SHP77 treated with DMSO at 0.1 percent for 48 hours (cell line): ENCODE data around the gene MYO5A.

ENCODE experiments used
- DNase-seq: peaks from one replicate; lab custom pipeline; 2025; lab: John Stamatoyannopoulos, UW

Gene MYO5A

DNA sequence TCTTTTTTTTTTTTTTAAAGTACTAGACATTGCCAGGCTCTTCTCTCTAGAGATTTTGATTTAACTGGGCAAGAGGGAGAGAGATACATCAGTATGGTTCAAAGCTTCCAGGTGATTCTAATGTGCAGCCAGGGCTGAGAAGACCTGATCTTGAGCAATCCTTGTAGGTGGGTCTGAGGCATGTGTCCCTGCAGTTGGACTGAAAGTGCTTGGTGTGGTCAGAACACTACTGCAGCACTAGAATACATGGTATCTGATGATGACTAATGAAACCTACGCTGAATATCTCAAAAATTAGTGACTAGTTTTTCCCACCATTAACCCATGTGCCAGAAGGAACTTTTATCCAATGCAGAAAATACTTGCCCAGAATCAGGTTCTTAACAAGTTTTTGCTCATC, 198.7 kb downstream of the MYO5A start:
- no peak for DNase-seq

DNA sequence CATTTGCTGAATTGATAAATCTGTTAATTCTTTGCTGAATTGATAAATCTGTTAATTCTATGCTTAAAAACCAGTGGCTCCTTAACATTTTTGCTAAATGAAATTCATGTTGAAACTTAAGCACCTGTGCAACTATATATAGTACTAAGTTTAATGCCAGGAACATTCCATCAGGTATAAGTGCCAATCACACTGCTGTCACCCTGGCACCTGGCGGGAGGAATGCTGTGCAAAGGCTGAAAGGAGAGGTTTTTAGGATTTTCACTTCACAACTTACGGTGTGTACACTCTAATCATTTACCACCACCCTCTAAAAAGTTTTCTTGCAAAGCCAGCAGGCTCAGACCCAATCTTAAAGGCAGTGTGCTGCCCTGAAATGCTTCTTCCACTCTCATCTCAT, 199.5 kb downstream of the MYO5A start:
- no peak for DNase-seq

DNA sequence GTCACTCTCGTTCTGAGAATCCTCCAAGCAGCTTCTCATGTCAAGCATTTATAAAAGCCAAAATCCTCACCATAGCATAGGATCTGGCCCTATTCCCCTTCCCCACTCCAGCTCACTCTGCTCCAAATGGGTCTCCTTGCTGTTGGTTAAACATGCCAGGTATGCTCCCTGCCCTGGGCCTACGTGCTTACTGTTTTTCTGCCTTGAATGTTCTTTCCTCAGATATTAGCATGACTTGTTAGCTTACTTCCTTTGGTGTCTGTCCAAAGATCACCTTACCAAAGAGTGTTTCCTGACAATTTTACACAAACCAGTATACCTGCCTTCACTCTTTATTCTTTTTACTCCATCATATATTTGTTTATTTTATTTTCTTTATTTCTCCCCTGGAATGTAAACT, 200.0 kb downstream of the MYO5A start:
- no peak for DNase-seq

DNA sequence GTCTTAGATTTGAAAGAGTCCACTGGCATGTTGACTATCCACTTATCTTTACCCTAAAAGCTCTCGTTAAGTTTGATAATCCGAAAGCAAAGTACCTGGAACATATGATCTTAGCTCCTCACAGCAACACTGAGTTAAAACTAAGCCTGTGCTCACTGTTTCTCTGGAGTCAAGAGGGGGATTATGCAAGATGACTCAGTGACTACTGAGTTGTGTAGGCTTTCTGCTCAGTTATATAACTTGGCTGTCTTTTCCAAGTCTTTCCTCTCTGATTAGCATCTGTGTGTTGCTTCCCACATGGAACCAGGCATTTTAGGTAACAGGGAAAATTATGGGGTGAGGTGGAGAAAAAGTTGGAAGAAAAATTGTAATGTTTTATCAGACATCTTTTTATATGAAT, 201.9 kb downstream of the MYO5A start:
- DNase-seq = no peak

DNA sequence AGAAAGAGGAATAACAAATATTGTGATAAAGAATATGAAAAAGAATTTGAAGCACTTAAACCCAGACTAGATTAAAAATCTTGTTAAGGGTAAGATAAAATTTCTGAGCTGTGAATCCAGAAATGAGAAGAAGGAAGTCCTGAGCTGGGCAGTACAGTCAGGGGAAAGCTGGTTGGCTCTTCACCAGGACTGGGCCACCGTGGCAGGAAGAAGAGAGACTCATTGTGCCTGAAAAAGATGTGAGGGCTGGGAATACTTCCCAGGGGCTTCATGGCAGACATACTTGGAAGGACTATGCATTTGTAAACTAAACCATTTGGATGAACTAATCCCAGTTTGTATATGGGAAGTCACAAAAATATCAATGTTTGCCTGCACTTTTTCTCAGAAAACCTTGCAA, 204.6 kb downstream of the MYO5A start:
- DNase-seq = no peak

DNA sequence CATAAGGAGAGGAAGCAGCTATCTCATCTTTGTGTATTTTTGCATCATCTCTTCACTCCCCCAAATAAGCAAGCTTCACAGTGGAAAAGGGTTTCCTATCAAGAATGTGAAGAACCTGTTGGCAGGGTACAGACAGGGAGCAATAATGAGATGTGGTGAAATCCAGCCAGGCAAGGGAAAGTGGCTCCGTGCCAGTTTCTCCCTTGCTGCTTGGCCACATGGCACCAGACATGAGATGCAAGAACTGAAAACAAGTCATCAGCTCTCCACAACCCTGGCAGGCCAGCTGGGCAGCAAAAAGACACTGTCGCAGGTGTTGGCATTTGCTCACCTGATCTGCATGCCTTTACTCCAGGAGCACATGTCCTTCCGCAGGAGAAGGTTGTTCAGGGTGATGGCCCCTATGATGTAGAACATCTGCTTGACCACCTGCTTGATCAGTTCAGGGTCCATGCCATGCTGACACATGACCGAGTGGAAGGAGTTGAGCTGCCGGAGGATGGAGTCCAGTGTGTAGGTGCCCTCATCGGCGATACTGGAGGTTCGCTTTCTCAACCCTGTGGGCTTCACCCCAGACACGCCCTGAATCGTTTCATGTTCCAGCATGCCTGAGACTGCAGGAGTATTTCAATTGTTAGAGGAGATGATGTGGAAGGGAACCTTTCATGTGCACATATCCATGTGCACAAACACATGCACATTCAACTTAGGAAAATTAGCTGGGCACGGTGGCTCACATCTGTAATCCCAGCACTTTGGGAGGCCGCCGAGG, 209.8 kb downstream of the MYO5A start:
- no peak for DNase-seq

DNA sequence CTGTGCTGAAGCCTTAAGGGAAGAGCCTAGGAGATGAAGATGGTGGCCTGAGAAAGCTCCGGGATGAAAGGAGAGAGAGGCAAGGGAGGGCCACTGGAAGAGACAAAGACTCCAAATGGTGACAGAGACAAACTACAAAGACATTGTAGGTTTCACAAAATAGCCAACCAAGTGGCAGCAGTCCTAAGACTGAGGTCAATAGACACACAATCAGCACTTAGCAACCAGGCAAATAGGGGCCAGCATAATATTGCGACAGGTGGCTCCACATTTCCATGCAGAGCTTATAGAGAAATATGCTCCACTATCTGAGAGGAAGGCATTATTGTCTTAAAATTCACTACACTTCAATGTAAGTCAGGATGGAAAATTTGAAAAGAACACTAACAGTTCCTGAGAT, 211.0 kb downstream of the MYO5A start:
- no peak for DNase-seq

DNA sequence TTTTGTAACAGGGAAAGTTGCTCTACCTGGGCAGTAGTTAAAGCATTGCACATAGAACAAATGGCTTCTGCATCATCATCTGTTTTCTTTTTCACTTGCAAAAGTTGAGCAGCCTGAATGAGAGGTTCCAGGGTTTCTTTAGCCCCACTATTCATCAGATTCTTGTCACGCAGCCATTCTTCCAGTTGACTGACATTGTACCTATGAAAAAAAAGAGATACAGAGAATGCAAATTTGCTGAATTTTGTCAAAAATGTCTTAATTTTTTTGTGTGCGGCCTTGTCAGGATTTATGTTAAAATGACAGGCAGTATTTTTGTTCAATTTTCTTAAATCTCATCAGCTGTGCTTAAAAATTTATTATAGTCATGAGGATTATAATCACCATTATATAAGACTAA, 211.7 kb downstream of the MYO5A start:
- no peak for DNase-seq

DNA sequence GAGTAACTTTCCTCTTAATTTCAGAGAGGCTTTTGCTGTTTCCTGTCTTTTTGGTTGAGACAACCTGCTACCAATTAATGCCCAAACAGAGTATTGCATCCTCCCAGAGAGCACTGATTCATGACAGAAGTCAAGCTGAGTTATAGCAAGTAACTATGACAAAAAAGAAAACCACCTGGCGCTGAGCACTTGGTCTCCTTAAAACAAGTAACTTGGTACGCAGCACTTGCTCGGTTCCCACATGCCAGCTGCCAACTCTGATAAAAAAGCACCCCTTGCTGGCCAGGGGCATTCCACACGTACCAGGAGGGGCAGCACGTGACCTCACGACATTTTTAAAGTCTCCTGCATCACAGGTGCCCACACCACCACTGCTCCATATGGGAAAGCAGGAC, 219.5 kb downstream of the MYO5A start:
- no peak for DNase-seq

DNA sequence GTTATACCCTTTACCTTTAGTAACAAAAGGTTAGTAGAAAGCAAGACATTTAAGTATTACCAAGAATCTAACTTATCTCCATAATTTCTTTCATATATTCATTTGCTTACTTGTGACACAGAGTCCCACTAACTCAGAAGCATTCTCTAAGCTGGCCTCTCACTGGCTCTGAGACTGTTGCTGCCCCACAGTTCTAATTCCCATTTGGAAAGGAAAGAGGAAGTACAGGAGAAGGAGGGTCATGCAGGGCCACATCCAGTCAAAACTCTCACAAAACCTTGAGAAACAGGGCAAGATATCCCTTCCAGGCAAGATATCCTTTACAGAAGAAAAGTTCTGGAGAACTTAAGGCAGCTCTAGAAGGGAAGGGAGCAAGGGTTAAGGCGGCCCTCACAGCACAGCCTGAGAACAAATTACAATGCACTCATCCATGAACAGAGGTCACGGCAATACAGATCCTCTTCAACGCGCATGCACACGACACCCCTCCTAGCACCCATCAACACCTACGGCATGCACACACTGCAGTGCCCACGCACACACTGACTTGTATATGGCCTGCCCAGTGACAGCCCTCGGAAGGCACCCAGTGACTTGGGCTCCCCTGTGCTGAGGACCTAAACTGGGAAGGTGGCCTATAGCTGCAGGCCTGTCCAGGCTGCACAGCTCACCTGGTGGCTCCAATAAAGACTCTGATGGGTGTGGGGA, 220.1 kb downstream of the MYO5A start:
- DNase-seq = no peak

DNA sequence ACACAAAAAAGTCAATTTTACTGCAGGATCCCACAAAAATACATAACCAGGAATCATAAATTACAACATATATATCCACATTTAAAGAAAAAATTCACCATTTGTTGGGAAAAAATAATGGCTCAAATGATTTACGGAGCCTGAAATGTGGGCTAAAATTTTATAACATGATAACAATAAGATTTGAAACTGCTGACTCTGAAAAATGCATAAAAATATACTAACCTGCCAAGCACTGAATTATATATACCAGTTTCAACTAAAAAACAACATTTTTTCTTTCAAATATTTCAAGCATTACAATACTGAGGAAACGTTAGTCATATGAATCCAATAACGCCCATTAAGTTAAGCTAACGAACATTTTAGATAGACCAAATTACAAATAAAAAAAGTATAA, 220.8 kb downstream of the MYO5A start:
- no peak for DNase-seq

DNA sequence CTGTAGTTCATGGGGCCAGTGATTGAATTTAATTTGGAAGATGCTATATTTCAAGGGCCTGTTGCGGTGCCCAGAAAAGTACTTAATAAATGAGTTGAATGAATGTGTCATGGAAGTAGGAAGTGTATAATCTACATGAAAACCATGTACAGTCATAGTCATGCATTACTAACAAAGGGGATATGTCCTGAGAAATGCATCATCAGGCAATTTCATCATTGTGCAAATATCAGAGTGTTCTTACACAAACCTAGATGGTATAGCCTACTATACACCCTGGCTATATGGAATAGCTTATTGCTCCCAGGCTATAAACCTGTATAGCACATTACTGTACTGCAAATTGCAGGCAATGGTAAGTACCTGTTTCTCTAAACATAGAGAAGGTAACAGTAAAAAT, 222.4 kb downstream of the MYO5A start:
- no peak for DNase-seq

DNA sequence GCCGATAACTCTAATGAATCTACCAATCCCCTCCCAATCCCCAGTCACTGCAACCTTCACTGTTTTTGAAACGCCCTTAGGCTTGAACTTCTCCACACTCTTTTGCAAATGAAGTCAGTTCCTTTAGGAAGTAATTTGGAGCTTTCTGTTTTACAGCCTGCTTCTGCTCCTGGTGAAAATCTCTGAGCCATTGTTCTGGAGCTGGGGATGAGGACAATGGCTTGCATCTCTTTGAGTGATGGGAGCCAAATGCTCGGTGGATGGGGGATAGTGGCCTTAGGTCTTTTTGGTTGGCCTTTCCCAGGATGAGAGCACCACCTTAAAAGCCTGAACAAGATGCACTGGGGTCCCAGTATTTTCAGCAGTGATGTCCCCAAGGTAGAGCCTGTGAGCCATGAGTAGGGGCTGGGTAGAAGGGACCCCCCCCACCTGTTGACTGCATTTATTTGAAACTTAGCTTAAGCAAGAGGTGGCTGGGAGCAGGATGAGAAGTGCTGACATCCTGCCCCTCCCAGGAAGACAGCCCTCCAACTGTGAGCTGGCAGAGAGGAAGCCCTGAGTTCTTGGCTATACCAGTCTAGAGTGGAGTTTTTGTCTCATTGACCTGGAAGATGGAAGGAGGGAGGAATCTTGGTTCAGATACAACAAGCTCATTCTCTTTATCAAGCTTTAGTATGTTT, 225.4 kb downstream of the MYO5A start:
- no peak for DNase-seq

DNA sequence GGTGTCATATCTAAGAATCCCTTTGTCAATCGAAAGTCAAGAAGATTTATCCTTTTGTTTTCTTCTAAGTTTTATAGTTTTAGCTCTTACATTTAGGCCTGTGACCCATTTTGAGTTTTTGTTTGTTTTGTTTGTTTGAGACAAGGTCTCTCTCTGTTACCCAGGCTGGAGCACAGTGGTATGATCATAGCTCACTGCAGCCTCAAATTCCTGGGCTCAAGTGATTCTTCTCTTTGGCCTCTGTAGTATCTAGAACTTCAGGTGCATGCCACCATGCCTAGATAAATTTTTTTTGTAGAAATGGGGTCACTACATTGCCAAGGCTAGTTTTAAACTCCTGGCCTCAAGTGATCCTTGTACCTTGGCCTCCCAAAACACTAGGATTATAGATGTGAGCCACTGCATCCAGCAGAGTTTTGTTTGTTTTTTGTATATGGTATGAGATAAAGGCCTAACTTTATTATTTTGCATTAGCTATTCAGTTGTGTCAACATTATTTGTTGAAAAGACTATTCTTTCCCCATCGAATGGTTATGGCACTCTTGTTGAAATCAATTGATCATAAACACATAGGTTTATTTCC, 227.3 kb downstream of the MYO5A start:
- no peak for DNase-seq

DNA sequence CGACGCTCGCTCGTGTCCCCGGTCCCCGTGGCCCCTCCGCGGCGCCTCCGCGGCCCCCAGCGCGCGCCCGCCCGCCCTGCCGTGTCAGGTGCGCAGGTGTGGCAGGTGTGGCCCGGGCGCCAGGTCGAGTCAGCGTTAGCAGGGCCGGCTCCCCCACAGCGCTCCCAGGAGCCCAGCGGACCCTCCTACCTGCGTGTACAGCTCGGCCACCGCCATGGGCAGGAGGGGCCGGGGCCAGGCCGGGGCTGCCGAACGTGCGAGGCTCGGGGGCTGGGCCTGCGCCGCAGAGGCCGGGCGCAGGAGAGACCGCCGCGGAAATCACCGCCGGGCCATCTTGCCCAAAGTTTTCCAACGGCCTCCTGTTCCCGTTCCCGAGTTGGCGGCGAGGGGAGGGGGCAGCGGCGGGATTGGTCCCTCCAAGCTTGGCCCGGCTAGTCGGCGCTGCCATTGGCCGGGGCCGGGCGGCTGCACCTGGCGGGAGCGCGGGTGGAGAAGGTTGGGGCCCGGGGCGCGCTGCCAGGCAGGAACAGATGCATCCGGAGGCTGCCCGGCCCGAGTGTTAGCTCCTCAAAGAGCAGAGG, 233.2 kb downstream of the MYO5A start, which contains the start of gene MYO5C:
Gene MYO5C (minus strand): TSS at position 384 of the 581 bp plus-strand sequence. CDS start 168 bp downstream, at position 216.
- DNase-seq = peak; percentile 70

DNA sequence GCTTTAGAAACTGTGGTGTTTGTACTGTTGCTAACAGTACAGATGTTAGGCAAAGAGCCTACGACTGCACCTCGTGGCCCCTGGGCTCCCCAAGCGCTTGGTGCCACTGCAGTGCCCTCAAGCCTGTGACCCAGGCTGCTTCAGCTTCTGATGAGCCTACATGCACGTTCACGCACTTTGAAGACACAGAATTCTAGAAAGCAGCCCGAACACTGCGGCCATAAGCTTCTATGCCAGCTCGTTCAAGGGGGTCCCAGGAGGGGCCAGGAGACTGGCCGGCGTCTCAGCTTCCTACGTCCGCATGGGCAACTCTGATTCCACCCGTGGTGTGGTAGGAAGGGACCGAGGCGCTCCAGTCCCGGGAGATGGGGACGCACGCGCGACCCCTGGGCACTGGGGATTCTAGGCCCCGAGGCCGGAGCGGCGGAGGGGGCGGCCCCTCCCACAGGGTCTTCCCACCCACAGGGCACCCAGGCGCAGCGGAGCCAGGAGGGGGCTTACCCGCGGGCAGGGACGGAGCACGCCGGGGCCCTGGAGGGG, 233.7 kb downstream of the MYO5A start:
- DNase-seq = no peak

DNA sequence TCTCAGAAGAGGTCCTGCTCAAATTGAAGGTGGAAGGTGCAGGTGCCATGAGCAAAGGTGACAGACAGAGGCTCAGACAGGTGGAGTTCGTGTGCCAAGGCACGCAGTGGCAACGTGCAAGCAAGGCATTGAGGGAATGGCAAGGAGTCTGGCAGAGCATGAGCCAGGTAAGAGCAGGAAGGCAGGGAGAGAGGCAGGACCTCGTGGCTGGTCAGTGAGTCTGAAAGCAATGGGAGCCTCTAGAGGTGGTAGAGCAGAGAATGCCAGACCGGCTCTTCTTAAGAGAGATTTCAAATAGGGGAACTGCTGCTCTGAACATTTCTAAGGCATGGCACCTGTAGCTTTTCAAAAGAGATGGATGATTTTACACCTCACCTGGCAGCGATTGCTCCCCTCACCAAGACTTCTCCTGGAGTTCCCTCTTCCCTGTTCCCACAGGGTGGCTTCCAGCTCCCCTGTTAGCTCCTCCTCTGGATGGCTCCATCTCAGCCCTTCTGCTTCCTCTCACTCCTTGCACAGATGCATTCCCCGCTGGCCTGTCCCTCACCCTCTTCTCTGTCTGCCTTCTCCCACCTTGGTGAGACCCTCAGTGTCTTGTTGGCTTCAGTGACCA, 235.8 kb downstream of the MYO5A start:
- no peak for DNase-seq

DNA sequence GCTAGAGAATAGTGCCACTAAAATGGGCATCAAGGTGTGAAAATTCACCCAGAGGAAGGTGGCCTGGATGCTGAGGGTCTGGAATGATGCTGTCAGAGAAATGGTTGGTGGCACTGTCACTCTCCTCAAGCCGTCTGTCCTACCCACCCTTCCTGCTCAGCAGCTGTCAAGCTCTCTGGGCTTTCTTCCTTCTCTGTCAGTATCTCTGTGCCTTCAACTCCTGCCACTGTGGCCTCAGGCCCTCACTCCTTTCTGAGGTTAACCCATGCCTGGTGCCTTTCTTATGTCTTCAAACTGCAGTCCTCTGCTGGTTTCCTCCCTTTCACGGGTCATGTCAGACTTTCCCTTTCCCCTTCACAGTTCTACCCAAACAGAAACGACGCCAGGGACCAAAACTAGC, 237.5 kb downstream of the MYO5A start:
- no peak for DNase-seq

DNA sequence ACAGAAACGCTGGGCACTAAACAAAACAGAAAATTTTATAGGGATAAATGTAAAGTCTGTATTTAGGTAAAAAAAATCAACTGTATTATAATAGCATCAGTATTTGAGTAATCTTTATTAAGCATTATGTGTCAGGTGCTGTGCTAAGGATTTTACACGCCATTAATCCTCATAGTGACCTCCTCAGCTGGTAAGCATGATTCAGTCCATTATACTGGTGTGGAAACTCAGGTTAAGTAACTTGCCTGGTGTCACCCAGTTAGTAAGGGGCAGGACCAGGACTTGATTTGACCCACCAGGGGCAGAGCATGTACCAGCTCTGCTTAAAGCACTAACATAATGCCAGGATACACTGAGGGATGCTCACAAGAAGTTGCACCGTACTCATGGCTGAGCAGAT, 237.9 kb downstream of the MYO5A start:
- no peak for DNase-seq

DNA sequence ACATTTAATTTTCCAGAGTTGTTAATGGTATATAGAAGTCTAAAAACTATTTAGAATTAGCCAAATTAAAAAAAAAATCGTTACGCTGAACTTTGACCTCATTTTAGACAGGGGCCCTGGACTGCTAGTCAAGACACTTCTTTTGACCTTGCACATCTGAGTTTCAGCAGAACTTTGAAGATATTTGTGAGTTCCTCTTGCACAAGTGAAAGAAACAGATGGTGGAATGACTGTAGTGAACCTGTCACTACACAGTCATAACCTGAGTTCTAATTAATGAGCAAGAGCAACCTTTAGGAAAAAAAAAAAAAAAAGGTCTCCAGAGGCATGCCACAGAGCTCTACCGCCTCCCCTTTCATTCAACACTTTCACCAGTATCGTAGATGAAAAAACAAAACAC, 238.4 kb downstream of the MYO5A start:
- DNase-seq = no peak

DNA sequence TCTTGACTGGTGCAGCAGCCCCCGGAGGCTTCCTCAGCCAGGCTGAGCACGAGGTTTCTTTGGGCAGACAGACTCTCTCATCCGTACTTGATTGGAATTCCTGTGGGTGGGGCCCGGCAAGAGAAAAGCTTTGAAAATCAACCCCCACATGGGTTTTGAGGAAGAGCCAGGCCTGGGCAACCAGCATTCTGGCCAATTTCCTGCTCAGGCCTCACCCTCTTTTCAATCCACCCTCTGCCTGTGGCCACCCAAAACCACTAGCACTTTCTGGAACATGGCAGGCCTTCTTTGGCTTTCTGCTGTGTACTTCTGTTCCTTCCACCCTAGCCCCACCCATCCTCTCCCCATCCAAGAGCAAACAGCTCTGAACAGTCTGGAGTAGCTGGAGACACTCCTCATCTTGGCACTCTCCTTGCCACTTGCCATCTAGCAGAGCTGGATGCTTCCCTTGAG, 239.0 kb downstream of the MYO5A start:
- DNase-seq = no peak

DNA sequence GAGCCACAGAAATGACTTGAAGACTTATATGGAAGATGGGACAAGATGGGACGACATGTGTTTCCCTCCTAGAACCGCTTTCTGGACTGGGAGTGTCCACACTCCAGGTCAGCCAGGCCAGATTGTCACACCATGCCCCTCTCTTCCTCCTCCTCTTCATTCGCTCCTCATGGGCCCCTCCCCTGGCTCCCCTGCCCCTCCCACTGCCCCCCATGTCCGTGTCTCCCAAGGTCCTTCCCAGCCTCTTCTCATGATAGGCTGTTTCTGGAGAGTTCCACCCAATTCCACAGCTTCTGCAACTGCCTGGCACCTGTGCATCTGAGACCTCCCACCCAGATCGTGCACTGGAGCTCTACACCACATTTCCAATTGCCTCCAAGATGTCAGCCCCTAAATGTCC, 239.7 kb downstream of the MYO5A start:
- no peak for DNase-seq
